Limb (tissue), 2 donors: ENCODE measurements around the gene PHYHIPL.

Source experiments
- DNase-seq, 2 donors: peaks; one replicate each; pipeline ENCODE4 v3.0.0-alpha.2; 2016; ENCODE audit errors: extremely low spot score in 2 of 2

The PHYHIPL gene

DNA sequence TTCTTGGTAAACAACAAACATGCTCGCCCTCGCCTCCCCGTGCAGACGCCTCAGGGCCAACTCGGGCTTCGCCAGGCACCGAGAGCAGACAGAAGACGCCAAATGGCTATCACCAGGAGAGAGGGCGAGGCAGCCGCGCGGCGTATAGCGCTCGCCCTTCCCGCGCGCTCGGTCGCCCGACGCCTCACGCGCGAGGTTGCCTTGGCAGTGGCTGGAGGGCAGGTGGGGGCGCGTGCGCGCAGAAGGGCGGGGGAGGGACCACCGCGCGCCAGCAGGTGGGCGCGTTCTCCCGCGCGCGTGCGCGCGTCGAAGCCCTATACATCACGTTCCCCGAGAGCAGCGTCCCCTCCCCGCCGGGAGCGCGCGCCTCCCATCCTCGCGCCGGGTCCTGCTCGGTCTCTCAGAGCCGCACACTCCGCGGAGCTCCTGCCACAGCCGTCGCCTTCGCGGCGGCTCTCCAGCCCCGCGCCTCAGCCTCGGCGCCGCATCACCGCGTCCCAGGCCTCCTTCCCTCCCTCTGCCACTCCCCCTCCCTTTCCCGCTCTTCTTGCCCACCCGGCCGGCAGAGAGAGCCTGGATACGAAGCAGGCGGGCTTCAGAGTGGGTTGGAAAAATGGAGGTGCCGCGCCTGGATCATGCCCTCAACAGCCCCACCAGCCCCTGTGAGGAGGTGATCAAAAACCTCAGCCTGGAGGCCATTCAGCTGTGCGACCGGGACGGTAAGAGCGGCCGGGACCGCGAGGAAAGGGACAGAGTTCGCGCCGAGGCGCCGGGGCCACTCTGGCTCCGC, at the start of gene PHYHIPL:
TSS of gene PHYHIPL (plus strand) at position 403 of the 790 bp plus-strand sequence. CDS start at position 614, 211 bp downstream.
- peak in 1 of 2 donors; percentile 78 for DNase-seq

GRCh38 chr10:59126991-59127390, 49.5 kb upstream of the PHYHIPL start:
- DNase-seq = no peak

DNA sequence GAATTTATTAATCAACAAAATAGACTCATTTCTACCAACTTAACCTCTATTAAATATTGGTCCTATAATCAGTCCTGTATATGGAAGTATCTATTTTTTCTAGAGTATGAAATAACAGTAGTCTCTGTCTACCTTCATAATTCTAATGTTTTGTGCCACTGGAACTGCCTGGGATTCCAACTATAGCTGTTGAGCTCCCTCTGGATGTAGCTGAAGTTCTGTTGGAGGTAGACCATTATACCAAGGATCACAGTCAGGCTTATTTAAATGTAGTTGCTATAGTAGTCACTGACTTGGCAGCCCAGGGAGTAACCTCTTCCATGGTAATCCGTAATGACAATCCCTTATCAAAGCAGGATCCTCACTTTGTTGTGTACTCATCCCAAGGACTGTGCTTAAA, 48.5 kb upstream of the PHYHIPL start:
- DNase-seq = no peak

DNA sequence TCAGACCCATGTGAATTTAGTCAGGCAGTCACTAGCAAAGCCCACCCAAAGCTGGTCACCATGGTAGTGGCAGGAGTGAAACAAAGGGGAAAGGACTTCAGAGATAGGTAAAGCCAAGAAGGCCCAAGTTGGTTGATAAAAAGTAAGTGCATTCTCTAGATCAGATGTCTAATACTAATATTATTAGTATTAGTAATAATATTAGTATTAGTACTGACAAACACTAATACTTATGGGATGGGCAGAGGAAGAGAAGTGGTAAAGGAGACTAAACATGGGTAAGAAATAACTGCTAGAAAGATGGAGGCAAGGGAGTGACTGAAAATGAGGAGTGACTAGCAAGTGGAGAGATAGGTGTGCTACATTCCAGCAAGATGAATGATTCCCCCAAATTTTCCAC, 46.6 kb upstream of the PHYHIPL start:
- no peak for DNase-seq

DNA sequence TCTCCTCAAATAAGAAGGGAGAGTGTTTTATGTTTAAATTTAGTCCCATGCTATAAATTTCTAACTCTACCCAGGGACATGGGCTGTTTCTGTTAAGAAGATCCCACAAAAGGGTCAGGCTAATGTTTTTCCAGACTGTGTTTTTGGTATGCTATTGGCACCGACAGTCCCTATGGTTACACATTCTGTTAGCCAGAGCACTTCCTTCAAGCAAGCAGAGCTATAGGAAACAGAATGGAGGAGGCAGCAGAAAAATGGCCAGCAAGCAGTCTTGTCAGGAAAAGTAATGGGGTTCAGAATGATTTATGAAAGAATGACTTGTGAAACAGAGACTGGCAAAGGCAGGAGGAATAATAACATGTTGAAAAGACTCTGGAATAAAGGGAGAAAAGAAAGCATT, 44.8 kb upstream of the PHYHIPL start:
- DNase-seq = no peak

DNA sequence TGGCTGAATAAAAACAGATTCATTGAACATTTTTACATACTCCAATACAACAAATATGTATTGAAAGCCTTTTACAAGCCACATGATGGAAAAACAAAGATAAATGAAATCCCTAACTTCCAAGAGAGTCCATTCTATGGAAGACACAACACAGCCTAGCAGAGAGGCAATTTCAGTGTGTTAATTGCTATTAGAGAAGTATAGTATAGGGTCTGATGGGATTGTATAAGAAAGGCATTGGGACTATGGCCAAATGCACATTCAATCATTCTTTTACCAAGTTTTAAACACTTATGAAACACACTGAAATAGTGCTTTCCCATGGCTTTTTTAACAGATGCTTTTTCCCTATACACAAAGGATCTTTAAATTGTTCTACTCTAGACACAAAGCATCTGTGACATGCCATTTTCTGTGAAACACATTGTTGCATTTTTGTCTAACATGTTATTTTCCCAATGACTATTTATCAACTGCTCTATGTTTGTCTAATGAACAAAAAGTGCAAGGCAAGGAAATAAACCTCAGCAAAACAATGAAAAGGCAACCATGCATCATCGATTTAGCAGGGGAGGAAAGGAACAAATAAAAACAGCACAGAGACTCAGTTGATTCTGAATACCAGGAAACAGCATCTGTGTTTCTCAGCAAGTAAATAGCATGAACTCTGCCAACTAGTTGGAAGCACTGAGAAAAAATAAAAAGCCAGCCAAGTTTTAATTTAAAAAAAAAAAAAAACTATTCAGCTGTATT, 42.4 kb upstream of the PHYHIPL start:
- DNase-seq = no peak

DNA sequence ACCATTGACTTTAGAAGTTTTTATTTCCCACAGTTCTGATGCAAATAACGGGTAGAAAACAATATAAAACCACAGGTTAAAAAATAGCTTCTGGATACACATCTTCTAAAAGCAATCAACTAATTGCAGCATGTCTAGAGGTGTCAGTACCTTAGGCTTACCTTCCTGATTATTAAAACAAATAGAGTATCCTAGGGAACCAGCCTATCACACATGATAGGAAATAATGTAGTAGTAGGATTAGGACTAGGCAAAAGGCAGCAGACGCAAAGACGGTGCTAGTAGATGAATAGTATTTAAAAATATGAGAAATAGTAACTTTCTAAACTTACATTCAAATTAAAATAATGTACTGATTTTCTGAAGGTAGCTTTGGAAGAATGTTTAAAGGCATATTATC, 41.7 kb upstream of the PHYHIPL start:
- no peak for DNase-seq

- no peak for DNase-seq
Observed at GRCh38 chr10:59135275-59135674, 41.2 kb upstream of the PHYHIPL start.

- DNase-seq = no peak
Observed at GRCh38 chr10:59138052-59138451, 38.4 kb upstream of the PHYHIPL start.

DNA sequence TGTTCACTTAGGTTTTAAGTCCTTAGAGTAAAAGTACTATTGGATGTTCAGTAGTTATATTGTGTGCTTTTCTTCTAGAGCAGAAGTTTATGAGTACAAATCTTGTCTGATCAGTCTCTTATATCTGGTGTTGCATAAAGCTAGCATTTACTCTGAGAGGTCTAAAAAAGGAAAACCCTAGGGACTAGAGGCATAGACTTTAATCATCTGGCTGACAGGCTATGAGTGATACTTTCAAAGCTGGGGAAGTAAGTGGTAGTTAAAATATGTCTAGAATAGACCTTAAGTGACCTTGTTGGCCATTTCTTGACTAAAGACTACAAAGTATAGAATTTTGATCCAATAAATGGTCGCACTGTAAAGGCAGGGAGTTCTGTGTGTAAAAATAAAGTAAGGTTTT, 32.9 kb upstream of the PHYHIPL start:
- DNase-seq = no peak

- no peak for DNase-seq
Observed at GRCh38 chr10:59148701-59149100, 27.7 kb upstream of the PHYHIPL start.

DNA sequence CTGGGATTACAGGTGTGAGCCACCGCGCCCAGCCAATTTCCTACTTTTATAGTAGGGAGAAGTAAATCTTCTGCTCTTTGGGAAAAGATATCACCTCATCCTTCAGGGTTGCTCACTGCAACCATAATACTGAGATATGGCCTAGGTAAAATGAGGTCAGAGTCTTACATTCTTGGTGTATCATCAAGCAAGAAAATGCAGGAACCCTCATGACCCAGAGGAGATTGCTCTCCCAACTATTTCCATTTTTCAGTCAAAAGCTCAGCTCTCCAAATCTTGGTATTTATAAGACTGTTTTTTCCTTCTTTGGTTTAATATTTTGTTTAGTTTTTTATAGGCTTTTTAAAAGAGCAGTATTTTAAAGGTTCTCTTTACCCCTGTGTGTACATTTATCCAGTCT, 20.9 kb upstream of the PHYHIPL start:
- no peak for DNase-seq

DNA sequence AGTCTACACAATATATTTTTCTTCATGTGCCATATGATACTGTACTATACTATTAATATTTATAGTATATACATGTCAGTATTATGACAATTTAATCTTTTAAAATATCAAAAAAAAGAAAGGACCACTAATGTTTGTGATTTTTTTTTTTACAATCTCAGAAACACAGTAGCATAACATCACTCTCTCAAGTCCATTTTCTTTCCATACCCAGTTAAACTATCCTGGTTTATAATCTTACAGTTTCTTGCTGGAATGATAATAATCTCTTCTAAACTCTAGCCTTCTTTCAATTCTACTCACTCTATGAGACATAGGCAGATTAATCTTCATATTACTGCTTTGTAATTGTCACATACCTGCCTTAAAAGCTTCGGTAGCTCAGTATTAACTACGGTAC, 8.9 kb upstream of the PHYHIPL start:
- DNase-seq = no peak

GRCh38 chr10:59172567-59172966, 3.9 kb upstream of the PHYHIPL start:
- DNase-seq = no peak

GRCh38 chr10:59173414-59173813, 3.0 kb upstream of the PHYHIPL start:
- no peak for DNase-seq

DNA sequence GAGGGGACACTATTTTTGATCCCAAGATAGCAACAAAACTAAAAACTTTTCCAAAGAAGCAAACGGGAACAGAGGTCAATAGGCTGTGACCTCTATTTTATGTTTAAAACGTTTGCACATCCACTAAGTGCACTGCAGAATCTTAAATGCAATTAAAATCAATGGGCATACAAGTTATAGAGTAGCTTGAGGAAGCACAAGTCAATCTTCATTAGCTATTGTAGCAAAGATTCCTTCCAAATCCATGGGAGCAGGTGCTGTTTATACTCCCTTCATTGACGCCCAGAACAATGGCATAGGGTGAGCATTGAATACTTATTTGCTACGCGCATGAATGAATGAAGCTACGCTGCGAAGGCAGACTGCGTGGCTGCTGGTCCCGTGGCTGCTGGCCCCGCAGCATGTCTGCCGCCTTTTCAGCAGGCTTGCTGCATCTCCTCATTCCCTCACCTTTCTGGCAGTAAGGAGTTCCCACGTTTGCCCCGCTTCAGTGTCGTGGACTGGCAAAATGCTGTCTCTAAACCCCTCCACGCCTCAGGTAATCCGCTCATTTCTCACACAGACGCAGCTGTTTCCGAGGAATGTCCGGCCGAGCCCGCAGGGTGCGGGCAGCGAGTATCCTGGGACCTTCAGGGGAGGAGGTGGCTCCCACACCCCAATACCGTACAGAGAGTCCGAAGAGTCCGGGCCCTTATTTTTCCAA, 754 bp upstream of the PHYHIPL start:
- no peak for DNase-seq

GRCh38 chr10:59177031-59177797, 771 bp downstream of the PHYHIPL start:
- peak; percentile 66 to 83 for DNase-seq

GRCh38 chr10:59177836-59178235, 1.4 kb downstream of the PHYHIPL start:
- no peak for DNase-seq

DNA sequence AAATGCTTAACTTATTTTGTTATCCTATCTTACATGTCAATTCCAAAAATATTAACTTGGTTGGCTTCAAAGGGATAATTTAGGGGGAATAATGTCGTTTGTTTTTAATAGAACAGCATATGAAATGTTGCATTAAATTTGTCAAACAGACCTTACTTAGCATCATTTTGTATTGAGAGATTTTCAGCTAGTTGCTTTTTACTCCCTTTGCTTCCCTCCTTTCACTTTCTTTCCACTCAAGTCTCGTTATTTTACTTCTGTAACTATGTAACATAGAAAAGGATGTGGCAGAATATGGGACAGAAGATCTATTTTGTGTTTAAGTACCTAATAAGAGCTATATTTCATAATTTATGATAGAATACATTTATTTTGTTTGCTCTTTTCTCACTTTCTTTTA, 2.6 kb downstream of the PHYHIPL start:
- DNase-seq = no peak

DNA sequence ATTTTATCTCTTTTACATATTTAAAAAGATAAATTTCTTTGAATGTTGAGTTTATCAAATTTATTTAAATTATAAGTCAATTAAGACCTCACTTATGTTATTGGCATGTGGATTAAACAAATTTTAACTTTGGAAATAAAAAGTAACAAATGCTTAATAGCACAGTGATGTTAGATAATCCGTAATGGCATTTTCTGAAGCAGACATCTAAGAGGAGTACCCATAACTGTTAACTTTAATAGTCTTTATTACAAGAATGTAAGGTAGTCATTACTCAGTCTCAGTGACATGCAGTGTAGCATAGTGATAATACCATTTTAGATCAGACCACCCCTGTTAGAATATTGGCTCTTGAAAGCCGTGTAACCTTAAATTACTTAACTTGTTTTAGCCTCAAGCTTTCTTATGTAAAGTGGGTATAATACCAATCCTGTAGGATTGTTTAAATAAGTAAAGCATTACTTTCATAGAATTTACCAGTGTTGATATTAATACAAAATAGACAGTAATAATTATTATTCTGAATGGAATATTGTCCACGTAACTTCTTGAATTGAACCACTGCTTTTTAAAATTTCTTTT, 4.3 kb downstream of the PHYHIPL start:
- DNase-seq = no peak

- peak in 1 of 2 donors; percentile 54 for DNase-seq
Observed at GRCh38 chr10:59181668-59182067, 5.2 kb downstream of the PHYHIPL start.
